Omental fat pad (tissue), 4 donors: ENCODE results near the gene OXSR1. TPM values are rescaled to one million over a fixed set of nuclear protein-coding genes. Genes with fewer than 3 reads are reported as not detected.

Experiments used
- ATAC-seq: fragments of 150-250 bp; one replicate; pipeline ENCODE4 v1.9.1; 2016; ENCODE audit warnings: mild to moderate bottlenecking, moderate library complexity; ENCODE audit not compliant: low FRiP score
- DNase-seq: peaks from one replicate; pipeline ENCODE4 v3.0.0-alpha.2; 2019; ENCODE audit warnings: low spot score
- CTCF ChIP-seq, 3 donors: fragments of 450-650 bp; IDR thresholded peaks; one replicate each; pipeline ENCODE4 v1.5.1; 2016 to 2017; ENCODE audit warnings: antibody characterized with exemption in 3 of 3, mild to moderate bottlenecking in 3 of 3, moderate library complexity in 2 of 3
- total RNA-seq, 4 donors: library from RNA; depleted of rRNA; stranded (reverse); fragments of >200 nt; gene quantifications; one replicate each; pipeline ENCODE4 v1.1.0, GENCODE V29; 2016

The OXSR1 gene
- total RNA-seq, 4 donors from 2014 or later: 29.8 to 51.7 (median 45.5) TPM

GRCh38 chr3:38118421-38119247, 46.7 kb upstream of the OXSR1 start:
- no peak for ATAC-seq
- no peak for TF ChIP-seq CTCF (IDR thresholded peaks at IDR 0.05)
- no peak for DNase-seq

- no peak for TF ChIP-seq CTCF (IDR thresholded peaks at IDR 0.05)
- DNase-seq (peak; percentile 8), ATAC-seq (no peak)
Measured at GRCh38 chr3:38119248-38119544, 46.1 kb upstream of the OXSR1 start.

GRCh38 chr3:38119821-38120692, 45.3 kb upstream of the OXSR1 start:
- no peak for TF ChIP-seq CTCF (IDR thresholded peaks at IDR 0.05)
- ATAC-seq (no peak), DNase-seq (peak; percentile 14)

- TF ChIP-seq CTCF (IDR thresholded peaks at IDR 0.05): no peak
- DNase-seq (peak; percentile 9), ATAC-seq (no peak)
Measured at GRCh38 chr3:38120693-38121450, 44.5 kb upstream of the OXSR1 start.

- ATAC-seq: no peak
- TF ChIP-seq CTCF (IDR thresholded peaks at IDR 0.05): no peak
- peak; percentile 4 for DNase-seq
Measured at GRCh38 chr3:38121451-38121831, 43.9 kb upstream of the OXSR1 start.

GRCh38 chr3:38121832-38122461, 43.4 kb upstream of the OXSR1 start:
- peak; percentile 18 for DNase-seq
- no peak for ATAC-seq

More at GRCh38 chr3:38121832-38122461, 43.4 kb upstream of the OXSR1 start:
- no peak for TF ChIP-seq CTCF (IDR thresholded peaks at IDR 0.05)
